Fibroblast of villous mesenchyme (primary cell): ENCODE data around the gene CCDC7. TPM values are rescaled to one million over a fixed set of nuclear protein-coding genes. Genes with fewer than 3 reads are reported as not detected.

Experiments
- DNase-seq: peaks from one replicate; pipeline ENCODE4 v3.0.0-alpha.2; 2010; ENCODE audit warnings: low read depth
- H3K4me3 ChIP-seq: 2 replicates; pipeline ENCODE4 v1.5.1; 2011; ENCODE audit warnings: low read depth, mild to moderate bottlenecking, low read length
- CTCF ChIP-seq: IDR thresholded peaks from 2 replicates; pipeline ENCODE4 v1.5.1; 2012; ENCODE audit warnings: low read depth, mild to moderate bottlenecking, low read length; ENCODE audit not compliant: insufficient read depth
- total RNA-seq: library from RNA; depleted of rRNA; stranded (reverse); fragments of >200 nt; gene quantifications from 2 replicates; pipeline ENCODE4 v1.2.3, GENCODE V29; 2012

CCDC7 gene
- total RNA-seq, 1 donor = 20.3 TPM

- no peak overlapping the region for H3K4me3 ChIP-seq
- DNase-seq = no peak
- no peak for TF ChIP-seq CTCF
Measured at GRCh38 chr10:32418572-32418971, 27.4 kb upstream of the CCDC7 start.

GRCh38 chr10:32419615-32420014 lies 26.3 kb upstream of the CCDC7 start:
- no peak for TF ChIP-seq CTCF
- no peak overlapping the region for H3K4me3 ChIP-seq
- DNase-seq = peak; percentile 53

- no peak for TF ChIP-seq CTCF
- H3K4me3 ChIP-seq = no peak overlapping the region
- DNase-seq = no peak
Measured at GRCh38 chr10:32426186-32426585, 19.8 kb upstream of the CCDC7 start.

- no peak for TF ChIP-seq CTCF
- H3K4me3 ChIP-seq = no peak overlapping the region
- no peak for DNase-seq
Measured at GRCh38 chr10:32433542-32433941, 12.4 kb upstream of the CCDC7 start.

GRCh38 chr10:32436215-32436614 lies 9.7 kb upstream of the CCDC7 start:
- DNase-seq = no peak
- no peak overlapping the region for H3K4me3 ChIP-seq
- no peak for TF ChIP-seq CTCF

GRCh38 chr10:32437334-32437733 lies 8.6 kb upstream of the CCDC7 start:
- no peak for DNase-seq
- H3K4me3 ChIP-seq = no peak overlapping the region
- TF ChIP-seq CTCF = no peak

- TF ChIP-seq CTCF = no peak
- H3K4me3 ChIP-seq = peak overlapping the region; percentile 66
- no peak for DNase-seq
Measured at GRCh38 chr10:32445036-32445435, 904 bp upstream of the CCDC7 start.
